VCaP (cell line): ENCODE data around the gene THOC6.

ENCODE experiments used
- H3K27ac ChIP-seq: fragments of 450-650 bp; 2 replicates; pipeline ENCODE4 v1.5.1; 2017
- TF ChIP-seq, protein P1 (sequence below): fragments of 450-650 bp; conservative IDR thresholded peaks from 2 replicates; pipeline ENCODE4 v1.5.1; 2017; ENCODE audit warnings: mild to moderate bottlenecking, moderate library complexity

Gene THOC6

DNA sequence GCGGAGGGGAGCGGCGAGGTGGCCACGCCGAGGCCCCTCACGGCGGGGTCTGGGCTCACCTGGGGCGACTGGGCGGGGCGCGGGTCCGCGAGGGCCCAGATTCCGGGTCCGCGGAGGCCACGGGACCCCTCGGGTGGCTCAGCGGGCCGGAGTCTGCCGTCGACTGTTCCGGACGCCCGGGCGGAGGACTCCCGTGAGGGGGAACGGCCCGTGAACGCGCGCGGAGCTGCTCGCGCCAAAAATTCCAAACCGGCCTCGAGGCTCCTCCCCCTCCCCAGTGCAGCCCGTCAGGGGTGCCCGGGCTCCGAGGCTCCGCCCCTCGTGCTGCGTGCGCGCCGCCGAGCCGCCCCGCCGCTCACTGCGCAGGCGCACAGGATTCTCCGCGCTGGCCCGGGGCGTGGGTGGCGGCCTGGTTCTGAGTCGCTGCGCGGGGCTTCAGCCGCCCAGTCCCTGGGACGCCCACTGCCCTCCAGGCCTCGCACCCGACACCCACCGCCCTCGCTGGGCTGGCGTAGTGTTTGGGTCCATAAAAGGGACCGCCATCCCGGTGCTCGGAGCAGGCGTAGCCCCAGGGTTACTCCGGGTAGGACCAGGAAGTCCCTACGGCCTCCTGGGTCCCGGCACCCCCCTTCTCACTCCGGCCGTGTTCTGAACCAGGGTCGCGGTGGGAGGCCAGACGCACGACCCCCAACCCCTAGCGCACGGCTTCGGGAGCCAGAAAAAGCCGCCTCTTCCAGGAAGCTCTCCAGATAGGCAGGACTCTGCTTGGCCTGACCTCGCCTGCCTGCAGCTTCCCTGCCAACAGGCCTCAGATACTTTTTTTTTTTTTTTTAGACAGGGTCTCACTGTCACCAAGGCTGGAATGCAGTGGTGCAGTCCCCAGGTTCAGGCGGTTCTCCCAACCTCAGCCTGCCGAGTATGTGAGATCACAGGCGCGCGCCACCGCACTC is 43.3 kb upstream of the THOC6 start, which contains the start of gene PKMYT1:
TSS of gene PKMYT1 (minus strand) at position 220 of the 950 bp plus-strand sequence. CDS start 789 bp downstream, outside the sequence.
- H3K27ac ChIP-seq, result peak within 1 kb of the TSS; percentile 75
- TF ChIP-seq, protein P1, sequence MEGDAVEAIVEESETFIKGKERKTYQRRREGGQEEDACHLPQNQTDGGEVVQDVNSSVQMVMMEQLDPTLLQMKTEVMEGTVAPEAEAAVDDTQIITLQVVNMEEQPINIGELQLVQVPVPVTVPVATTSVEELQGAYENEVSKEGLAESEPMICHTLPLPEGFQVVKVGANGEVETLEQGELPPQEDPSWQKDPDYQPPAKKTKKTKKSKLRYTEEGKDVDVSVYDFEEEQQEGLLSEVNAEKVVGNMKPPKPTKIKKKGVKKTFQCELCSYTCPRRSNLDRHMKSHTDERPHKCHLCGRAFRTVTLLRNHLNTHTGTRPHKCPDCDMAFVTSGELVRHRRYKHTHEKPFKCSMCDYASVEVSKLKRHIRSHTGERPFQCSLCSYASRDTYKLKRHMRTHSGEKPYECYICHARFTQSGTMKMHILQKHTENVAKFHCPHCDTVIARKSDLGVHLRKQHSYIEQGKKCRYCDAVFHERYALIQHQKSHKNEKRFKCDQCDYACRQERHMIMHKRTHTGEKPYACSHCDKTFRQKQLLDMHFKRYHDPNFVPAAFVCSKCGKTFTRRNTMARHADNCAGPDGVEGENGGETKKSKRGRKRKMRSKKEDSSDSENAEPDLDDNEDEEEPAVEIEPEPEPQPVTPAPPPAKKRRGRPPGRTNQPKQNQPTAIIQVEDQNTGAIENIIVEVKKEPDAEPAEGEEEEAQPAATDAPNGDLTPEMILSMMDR, result no peak

DNA sequence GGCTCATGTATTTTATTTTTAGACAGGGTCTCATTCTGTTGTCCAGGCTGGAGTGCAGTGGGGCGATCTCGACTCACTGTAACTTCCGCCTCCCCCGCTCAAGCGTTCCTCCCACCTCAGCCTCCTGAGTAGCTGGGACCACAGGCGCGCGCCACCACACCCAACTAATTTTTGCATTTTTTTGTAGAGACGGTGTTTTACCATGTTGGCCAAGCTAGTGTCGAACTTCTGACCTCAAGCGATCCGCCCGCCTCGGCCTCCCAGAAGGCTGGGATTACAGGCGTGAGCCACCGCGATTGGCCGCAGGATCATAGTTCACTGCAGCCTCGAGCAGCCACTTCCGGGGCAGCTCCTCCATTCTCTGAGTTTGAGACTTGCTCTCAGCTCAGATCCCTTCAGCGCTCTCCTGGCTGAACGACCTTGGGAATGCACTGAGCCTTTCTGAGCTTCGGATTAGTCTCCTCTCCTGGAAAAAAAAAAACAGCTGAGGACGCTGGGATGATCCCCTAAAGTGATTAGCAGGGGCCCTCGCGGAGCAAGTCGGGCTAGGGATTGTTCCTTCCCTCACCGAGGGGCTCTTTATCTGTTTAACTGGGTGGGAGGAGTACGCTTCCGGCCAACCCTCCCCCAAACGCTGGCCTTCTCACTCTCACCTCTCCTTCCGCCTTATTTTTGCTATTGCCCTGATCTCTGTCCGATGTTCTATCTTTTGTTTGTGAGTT is 42.5 kb upstream of the THOC6 start:
- TF ChIP-seq, protein P1, result no peak
- peak overlapping the region; percentile 75 for H3K27ac ChIP-seq

DNA sequence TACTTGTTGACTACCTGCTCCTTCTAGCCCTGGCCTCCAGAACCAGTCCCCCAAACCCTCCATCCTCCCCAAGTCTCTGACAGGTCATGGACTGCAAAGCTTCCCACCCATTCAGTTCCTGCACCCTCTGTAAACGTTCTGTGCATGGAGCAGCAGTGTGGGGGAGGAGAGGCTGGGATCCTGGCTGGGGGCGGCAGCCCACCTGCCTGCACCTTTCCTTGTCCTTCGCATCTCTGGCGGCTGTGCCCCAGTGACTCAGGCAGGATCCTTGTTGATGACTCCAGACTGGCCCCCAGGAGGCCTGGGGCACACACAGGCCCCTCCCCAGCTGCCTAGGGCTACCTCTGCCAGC is 42.0 kb upstream of the THOC6 start:
- H3K27ac ChIP-seq, result no peak overlapping the region
- TF ChIP-seq, protein P1, result no peak

DNA sequence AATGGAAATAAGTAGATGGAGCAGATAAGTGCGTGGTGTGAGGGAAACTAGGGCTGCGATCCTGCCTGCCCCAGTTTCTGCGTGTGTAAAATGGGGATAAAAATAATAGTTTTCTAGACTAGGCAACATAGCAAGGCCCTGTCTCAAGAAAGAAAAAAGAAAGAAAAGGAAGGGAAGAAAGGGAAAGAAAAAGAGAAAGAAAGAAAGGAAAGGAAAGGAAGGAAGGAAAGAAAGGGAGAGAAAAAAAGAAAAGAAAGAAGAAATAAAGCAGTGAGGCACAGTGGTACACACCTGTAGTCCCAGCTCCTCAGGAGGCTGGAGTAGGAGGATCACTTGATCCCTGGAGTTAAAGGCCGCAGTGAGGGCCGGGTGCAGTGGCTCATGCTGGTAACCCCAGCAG is 41.4 kb upstream of the THOC6 start:
- TF ChIP-seq, protein P1, result no peak
- no peak overlapping the region for H3K27ac ChIP-seq

DNA sequence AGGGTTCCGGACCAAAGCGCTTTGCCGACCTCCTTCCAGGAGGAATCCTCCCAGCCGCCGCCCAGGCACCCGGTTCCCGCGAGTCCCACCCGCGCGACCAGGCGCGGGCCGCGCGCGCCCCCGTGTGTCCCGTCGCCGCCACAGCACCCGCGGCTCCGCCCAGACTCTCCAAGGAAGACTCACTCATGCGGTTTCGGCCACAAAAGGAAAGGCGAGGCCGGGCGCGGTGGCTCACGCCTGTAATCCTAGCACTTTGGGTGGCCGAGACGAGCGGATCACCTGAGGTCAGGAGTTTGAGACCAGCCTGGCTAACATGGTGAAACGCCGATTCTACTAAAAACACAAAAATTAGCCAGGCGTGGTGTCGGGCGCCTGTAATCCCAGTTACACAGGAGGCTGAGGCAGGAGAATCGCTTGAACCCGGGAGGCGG is 40.1 kb upstream of the THOC6 start:
- TF ChIP-seq, protein P1, result peak; percentile 92
- H3K27ac ChIP-seq, result no peak overlapping the region

DNA sequence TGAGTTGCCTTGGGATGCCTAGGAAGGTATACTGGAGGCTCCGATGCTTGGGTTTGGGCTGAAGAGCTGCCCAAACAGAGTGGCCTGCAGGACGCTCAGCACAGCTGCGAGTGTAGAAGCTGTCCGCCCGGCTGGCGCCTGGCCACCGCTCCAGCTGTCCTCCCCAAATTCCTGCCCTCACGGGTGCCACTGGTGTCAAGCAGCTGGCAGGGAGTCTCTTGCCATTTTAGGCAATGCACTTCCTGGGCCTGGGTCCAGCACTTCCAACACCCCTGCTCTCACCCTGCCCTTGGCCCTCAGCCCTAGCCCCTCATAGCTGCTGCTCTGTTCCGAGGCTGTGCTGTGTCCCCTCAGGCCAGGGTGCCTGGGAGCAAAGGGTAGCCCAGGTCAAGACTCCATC is 38.4 kb upstream of the THOC6 start:
- TF ChIP-seq, protein P1, result no peak

DNA sequence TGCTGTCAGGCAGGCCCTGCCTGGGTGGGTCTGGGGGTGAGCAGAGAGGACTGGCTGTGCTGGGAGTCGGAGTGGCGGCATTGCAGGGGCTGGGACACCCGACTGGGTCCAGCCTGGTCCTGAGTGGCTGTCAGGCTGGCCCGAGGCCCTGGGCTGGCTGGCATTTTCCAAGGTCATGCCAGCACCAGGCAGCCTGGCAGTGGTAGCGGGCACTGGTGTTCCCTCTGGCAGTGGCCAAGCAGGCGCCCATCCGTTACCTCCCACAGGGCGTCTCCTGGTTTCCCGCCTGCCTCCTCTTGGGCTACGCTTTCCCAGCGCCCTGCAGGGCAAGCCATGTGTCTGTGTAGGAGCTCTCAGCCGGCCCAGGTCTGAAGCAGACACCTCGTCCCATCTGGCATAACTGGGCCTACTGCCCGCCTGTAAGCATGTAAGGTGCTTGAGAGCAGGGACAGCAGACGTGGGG is 37.9 kb upstream of the THOC6 start:
- TF ChIP-seq, protein P1, result no peak
- H3K27ac ChIP-seq, result no peak overlapping the region

More for the DNA sequence above, 38.4 kb upstream of the THOC6 start:
- H3K27ac ChIP-seq, result no peak overlapping the region
